HepG2 (cell line): ENCODE data around the gene PCNX4. TPM values are rescaled to one million over a fixed set of nuclear protein-coding genes. Genes with fewer than 3 reads are reported as not detected.

Source experiments
- ATAC-seq: fragments of 200-7000 bp; cut with Tn5 transposase; 3 replicates; pipeline ENCODE4 v1.9.1; 2020; ENCODE audit warnings: mild to moderate bottlenecking, moderate library complexity
- BruUV-seq: library from RNA; stranded (reverse); fragments of 400-500 nt; replicated peaks from 2 replicates; lab custom pipeline; 2021; lab: Mats Ljungman, UMichigan
- CTCF ChIA-PET: fragments of 300-600 bp; formaldehyde crosslinking; extraction: SDS; loops from one replicate; lab custom pipeline; 2021; ENCODE audit warnings: low total read pairs, inconsistent platforms, low intra/inter-chr PET ratio; lab: Yijun Ruan, JAX
- POLR2A ChIA-PET: fragments of 350-600 bp; sonication (Branson Sonifier 250); formaldehyde crosslinking; loops from one replicate; lab custom pipeline; 2020; ENCODE audit warnings: antibody characterized with exemption, inconsistent platforms; lab: Yijun Ruan, JAX
- DNase-seq: peaks from one replicate; pipeline ENCODE4 v3.0.0-alpha.2; 2015; ENCODE audit warnings: low spot score
- FAIRE-seq: peaks from 3 replicates; lab custom pipeline; 2011; peaks lifted over from hg19 to GRCh38; lab: Jason Lieb, UNC
- H2AFZ ChIP-seq: one replicate; pipeline ENCODE4 v1.6.1; 2011; ENCODE audit warnings: low read length, inconsistent platforms
- H3K27ac ChIP-seq: fragments of 300-600 bp; 3 replicates; pipeline ENCODE4 v1.8.0; 2011; ENCODE audit warnings: mixed run types, mild to moderate bottlenecking, mixed read lengths, low read length, inconsistent platforms; ENCODE audit not compliant: insufficient read depth; ENCODE audit errors: extremely low read length
- H3K27me3 ChIP-seq, 2 experiments: fragments of 200-600 bp in 1 of 2; 2 replicates in 1 of 2; 3 replicates in 1 of 2; pipeline versions ENCODE4 v1.6.0 to v1.8.0; 2011; ENCODE audit warnings: low read length in 2 of 2, mild to moderate bottlenecking in 2 of 2, moderate library complexity in 2 of 2, inconsistent platforms in 1 of 2; ENCODE audit not compliant: insufficient read depth in 2 of 2, control insufficient read depth in 1 of 2
- H3K36me3 ChIP-seq, 2 experiments: fragments of 200-600 bp in 1 of 2; replicated peaks in 1 of 2; 2 replicates in 1 of 2; 3 replicates in 1 of 2; pipeline versions ENCODE4 v1.5.1 to v1.8.0; 2011; ENCODE audit warnings: low read length in 2 of 2, inconsistent platforms in 1 of 2; ENCODE audit not compliant: insufficient read depth in 2 of 2, control insufficient read depth in 1 of 2
- H3K4me1 ChIP-seq: 2 replicates; pipeline ENCODE4 v1.5.1; 2012; ENCODE audit warnings: low read length, inconsistent platforms; ENCODE audit not compliant: insufficient read depth
- H3K4me2 ChIP-seq: 2 replicates; pipeline ENCODE4 v1.6.0; 2011; ENCODE audit warnings: low read depth, low read length, inconsistent platforms
- H3K4me3 ChIP-seq, 3 experiments: fragments of 200-600 bp in 1 of 3; sonication (generic), shearing (Covaris generic) in 1 of 3; replicated peaks in 1 of 3; 2 replicates each; pipeline ENCODE4 v1.5.1; 2011 to 2016; ENCODE audit warnings: low read length in 3 of 3, inconsistent platforms in 2 of 3, low read depth in 2 of 3, mild to moderate bottlenecking in 2 of 3, control low read depth in 1 of 3, mixed read lengths in 1 of 3; ENCODE audit not compliant: insufficient read depth in 1 of 3
- H3K79me2 ChIP-seq: one replicate; pipeline ENCODE4 v1.6.1; 2011; ENCODE audit warnings: low read length, inconsistent platforms; ENCODE audit not compliant: insufficient read depth
- H3K9ac ChIP-seq: 2 replicates; pipeline ENCODE4 v1.6.0; 2011; ENCODE audit warnings: mild to moderate bottlenecking, low read depth, low read length, inconsistent platforms; ENCODE audit not compliant: insufficient read depth
- H3K9me3 ChIP-seq: 2 replicates; pipeline ENCODE4 v1.5.1; 2012; ENCODE audit warnings: mild to moderate bottlenecking, low read length
- H4K20me1 ChIP-seq: 2 replicates; pipeline ENCODE4 v1.6.0; 2011; ENCODE audit warnings: inconsistent platforms, mild to moderate bottlenecking, low read length, moderate library complexity; ENCODE audit not compliant: insufficient read depth
- ATF7 ChIP-seq, 2 experiments: fragments of 450-650 bp in 1 of 2; sonication (generic) in 1 of 2; formaldehyde crosslinking in 1 of 2; IDR thresholded peaks; 2 replicates each; pipeline versions ENCODE4 v1.4.0 to v1.6.1; 2016 to 2020; ENCODE audit warnings: antibody characterized with exemption in 1 of 2, mild to moderate bottlenecking in 1 of 2, missing genetic modification reagents in 1 of 2
- HNRNPK ChIP-seq: fragments of 200-400 bp; formaldehyde crosslinking; IDR thresholded peaks from 2 replicates; pipeline ENCODE4 v1.6.1; 2018; ENCODE audit warnings: low read length, low read depth, moderate library complexity, mild to moderate bottlenecking; ENCODE audit not compliant: poor library complexity, severe bottlenecking
- MTA1 ChIP-seq: sonication (generic); formaldehyde crosslinking; IDR thresholded peaks from 2 replicates; pipeline ENCODE4 v1.4.0; 2020; ENCODE audit warnings: missing genetic modification reagents, mild to moderate bottlenecking, borderline replicate concordance
- RFXANK ChIP-seq: IDR thresholded peaks from 2 replicates; pipeline ENCODE4 v1.6.1; 2016
- SOX13 ChIP-seq, 3 experiments: fragments of 450-650 bp in 1 of 3; sonication (generic) in 1 of 3; formaldehyde crosslinking in 1 of 3; IDR thresholded peaks in 2 of 3; conservative IDR thresholded peaks in 1 of 3; 2 replicates each; pipeline versions ENCODE4 v1.5.0 to v1.6.1; 2016 to 2020; ENCODE audit warnings: antibody characterized with exemption in 1 of 3, mild to moderate bottlenecking in 1 of 3, missing compliant biosample characterization in 1 of 3, missing genetic modification reagents in 1 of 3, moderate library complexity in 1 of 3
- ZBTB42 ChIP-seq: sonication (generic); formaldehyde crosslinking; IDR thresholded peaks from 2 replicates; pipeline ENCODE4 v1.5.0; 2020; ENCODE audit warnings: mild to moderate bottlenecking, missing genetic modification reagents
- ZFP90 ChIP-seq: sonication (generic); formaldehyde crosslinking; IDR thresholded peaks from 2 replicates; pipeline ENCODE4 v1.8.0; 2022; ENCODE audit warnings: missing genetic modification reagents, mild to moderate bottlenecking, inconsistent platforms, borderline replicate concordance
- ZNF33B ChIP-seq: sonication (generic); formaldehyde crosslinking; IDR thresholded peaks from 2 replicates; pipeline ENCODE4 v1.5.1; 2020; ENCODE audit warnings: mild to moderate bottlenecking, missing genetic modification reagents
- ZNF574 ChIP-seq: sonication (generic); formaldehyde crosslinking; IDR thresholded peaks from 2 replicates; pipeline ENCODE4 v1.4.0; 2020; ENCODE audit warnings: missing genetic modification reagents
- in situ Hi-C: cut with HindIII; loops from 2 replicates; pipeline ENCODE4 v1.10.0; 2017; ENCODE audit warnings: low pct_unique_long_range_greater_than_20kb; ENCODE audit not compliant: extremely low pct_ligation_motif_present
- intact Hi-C: fragments of 100-400 bp; cut with micrococcal nuclease; formaldehyde crosslinking; loops from one replicate; pipeline ENCODE4 v1.10.0; 2022; ENCODE audit not compliant: unreplicated experiment
- polyA plus RNA-seq, 8 experiments: library from polyadenylated mRNA; depleted of rRNA in 3 of 8; stranded (reverse) in 7 of 8; unstranded in 1 of 8; fragments of >200 nt; fragmentation: Illumina TruSeq in 4 of 8; extraction: Trizol in 4 of 8; gene quantifications; 2 replicates each; pipeline versions ENCODE4 v1.2.1 to v1.2.3, GENCODE V29; 2011 to 2016; ENCODE audit warnings: low read depth in 4 of 8, missing spikeins in 1 of 8, mixed read lengths in 1 of 8; ENCODE audit not compliant: insufficient read depth in 1 of 8
- total RNA-seq, 5 experiments: library from RNA; depleted of rRNA; stranded (reverse); fragments of >200 nt; fragmentation: Illumina TruSeq; extraction: Trizol; gene quantifications; 2 replicates each; pipeline ENCODE4 v1.2.3, GENCODE V29; 2016; ENCODE audit warnings: low read depth in 1 of 5

The PCNX4 gene
- total and polyA plus RNA-seq, 2 of the 13 experiments (the other 11 are each of a cell fraction or from before 2014, with no cell fraction given), result 28.6 to 43.0 TPM

GRCh38 chr14:60094306-60094897 lies 2.7 kb downstream of the PCNX4 start (continued):
- TF ChIP-seq ZBTB42 (CRISPR knock-in tag) (no peak), SOX13 (IDR thresholded peaks at IDR 0.05) (no peak), SOX13 (CRISPR knock-in tag; conservative IDR thresholded peaks at IDR 0.05 in 1 of 2, IDR thresholded peaks at IDR 0.05 in 1 of 2) (peak in 1 of 2 experiments; percentile 47; a peak in 2 of 4 replicates), HNRNPK (peak; percentile 43), MTA1 (CRISPR knock-in tag) (no peak), ZNF33B (no peak), ATF7 (IDR thresholded peaks at IDR 0.05) (peak; percentile 36), ATF7 (CRISPR knock-in tag; IDR thresholded peaks at IDR 0.05) (peak; percentile 93), ZFP90 (no peak)

GRCh38 chr14:60095231-60095630 lies 3.5 kb downstream of the PCNX4 start:
- H3K4me3 ChIP-seq, result no peak overlapping the region
- H3K27me3 ChIP-seq, result peaks cover 0 to 3% of the 10 kb centered on the region in 2 experiments; a peak in 1 of 5 replicates
- H4K20me1 ChIP-seq, result no peaks in the 10 kb centered on the region
- no peaks in the 10 kb centered on the region for H3K9me3 ChIP-seq
- H3K27ac ChIP-seq, result peak overlapping the region; percentile 3
- peaks cover 7 to 13% of the 10 kb centered on the region in 2 experiments; a peak in 4 of 5 replicates for H3K36me3 ChIP-seq
- FAIRE-seq (no peak), DNase-seq (no peak), ATAC-seq (no peak)
- TF ChIP-seq ZNF574, result no peak
- no peak for TF ChIP-seq RFXANK (CRISPR knock-in tag)
- intact Hi-C loops, result no loop called here
- H3K4me2 ChIP-seq, result peak overlapping the region; percentile 93
- H2AFZ ChIP-seq, result no peak overlapping the region
- ChIA-PET POLR2A (no interaction called here), CTCF (no interaction called here)
- H3K79me2 ChIP-seq, result peaks cover 77% of the 10 kb centered on the region
- peaks cover 33% of the 10 kb centered on the region for H3K4me1 ChIP-seq
- in situ Hi-C loops, result no loop called here
- no TSS peak for BruUV-seq
- H3K9ac ChIP-seq, result 0 out of 2 replicates have a peak overlapping the region, but pooled peaks have one; percentile 23
